Hippocampal formation (tissue), 2 donors: ENCODE data around the gene RFC2.
"Not testable (repeated sequence)": the region's sequence is repeated elsewhere in the genome, so short reads cannot be mapped to it uniquely, and the experiment has no call there.

Experiments
- DNase-seq, 2 donors: peaks; one replicate each; lab custom pipeline; 2025; lab: John Stamatoyannopoulos, UW

The RFC2 gene

DNA sequence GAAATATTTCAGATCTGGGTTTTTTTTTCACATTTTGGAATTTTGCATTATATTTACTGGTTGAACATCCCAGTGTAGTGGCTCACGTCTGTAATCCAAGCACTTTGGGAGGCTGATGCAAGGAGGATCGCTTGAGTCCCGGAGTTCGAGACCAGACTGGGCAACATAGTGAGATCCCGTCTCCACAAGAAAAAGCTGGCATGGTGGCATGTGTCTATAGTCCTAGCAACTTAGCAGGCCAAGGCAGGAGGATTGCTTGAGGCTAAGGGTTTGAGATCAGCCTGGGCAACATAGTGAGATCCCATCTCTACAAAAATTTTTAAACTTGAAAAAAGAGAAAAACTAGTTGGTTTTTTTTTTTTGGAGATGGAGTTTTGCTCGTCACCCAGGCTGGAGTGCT is 6.0 kb downstream of the RFC2 start:
- no peak for DNase-seq

DNA sequence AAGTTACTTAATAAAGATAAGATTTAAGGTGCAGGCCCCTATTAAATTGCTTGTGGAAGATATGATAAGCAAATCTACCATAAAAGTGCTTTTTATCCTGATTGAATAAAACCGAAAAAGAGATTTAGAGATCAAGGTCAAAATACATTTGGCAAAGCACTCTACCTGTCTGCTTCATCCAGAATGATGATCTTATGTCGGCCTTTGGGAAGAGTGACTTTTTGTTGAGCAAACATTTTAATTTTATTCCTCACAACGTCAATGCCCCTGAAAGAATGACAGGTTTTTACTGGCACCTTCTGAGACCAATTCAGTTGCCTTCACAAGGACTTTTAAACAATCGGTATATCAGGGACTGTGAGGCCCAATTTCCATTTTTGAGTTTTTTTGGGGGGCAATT is 7.7 kb downstream of the RFC2 start:
- no peak for DNase-seq

DNA sequence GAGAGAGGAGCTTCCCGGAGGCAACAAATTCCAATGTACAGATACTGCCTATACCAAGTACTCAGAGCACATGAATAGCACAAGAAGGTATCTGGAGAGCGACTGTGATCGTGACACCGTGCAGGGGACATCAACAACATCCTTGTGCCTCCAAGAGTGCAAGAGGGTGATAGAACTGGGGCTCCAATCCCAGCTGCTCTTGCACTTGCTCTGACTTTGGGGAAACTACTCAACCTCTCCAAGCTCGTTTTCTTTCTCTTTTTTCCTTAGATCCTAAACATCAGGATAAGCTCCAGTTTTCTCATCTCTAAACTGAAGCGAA is 12.1 kb downstream of the RFC2 start:
- DNase-seq = no peak

DNA sequence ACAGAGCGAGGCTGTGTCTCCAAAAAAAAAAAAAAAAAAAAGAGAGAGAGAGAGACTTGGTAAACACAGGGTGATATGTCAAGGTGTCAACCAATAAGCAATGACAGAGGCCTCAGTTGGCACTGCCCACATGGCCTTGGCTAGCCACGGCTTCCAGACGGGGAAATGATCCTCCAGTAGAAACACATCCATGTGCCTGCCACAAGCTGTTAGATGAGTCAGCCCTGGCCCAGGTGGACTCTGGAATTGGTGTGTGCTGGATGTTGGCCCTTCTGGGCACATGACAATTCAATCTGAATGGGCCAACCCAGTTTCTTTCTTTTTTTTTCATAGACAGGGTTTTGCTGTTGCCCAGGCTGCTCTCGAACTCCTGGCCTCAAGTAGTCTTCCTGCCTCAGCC is 13.7 kb downstream of the RFC2 start:
- no peak for DNase-seq

DNA sequence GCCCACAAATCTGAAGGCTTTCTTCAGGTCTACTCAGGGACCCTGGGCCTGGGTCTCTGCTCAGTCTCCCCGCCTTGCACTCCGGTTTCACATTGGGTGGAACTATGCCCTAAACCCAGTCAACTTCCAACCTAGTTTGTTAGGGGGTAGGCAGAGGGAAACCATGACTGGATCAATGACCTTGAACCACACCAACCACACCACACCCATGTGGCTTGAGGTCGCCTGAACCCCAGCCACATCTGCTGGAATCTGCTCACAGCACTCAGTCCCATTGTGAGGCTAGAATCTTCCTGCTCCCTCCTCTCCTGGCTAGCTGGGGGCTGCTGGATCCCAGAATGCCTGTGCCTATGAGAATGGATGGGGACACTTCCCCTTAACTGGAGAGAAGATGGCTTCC is 17.9 kb downstream of the RFC2 start:
- DNase-seq = no peak

DNA sequence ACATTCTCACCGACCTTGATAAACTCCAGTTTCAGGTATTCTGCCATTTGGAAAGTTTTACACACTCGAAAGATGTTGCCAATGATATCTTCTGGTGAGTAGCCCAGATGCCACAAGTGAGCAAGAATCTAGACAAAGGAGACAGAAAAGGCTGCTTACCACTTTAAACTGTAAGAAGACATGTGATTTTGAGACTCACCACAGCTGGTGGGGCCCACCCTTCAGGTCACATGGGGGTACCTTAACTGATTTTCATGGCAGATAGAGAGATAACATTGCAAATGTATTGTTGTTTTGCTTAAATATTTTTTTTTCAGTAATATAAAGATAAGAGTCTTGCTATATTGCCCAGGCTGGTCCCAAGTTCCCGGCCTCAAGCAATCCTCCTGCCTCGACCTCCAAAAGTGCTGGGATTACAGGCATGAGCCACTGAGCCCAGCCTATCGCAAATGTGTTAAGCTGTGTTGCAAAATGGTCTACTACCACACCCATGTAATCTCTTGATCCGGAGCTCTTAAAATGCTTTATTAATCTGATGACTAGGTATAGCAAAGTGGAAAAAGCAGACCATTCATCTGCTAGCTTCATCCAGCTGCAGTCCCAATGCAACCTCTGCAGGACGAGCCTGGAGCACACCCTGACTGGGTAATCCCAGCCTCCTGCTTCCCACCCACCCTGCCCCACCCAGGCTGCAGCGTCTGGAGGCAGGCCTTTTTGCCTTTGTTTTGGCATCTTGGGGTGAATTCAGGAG is 18.5 kb downstream of the RFC2 start:
- DNase-seq = no peak

DNA sequence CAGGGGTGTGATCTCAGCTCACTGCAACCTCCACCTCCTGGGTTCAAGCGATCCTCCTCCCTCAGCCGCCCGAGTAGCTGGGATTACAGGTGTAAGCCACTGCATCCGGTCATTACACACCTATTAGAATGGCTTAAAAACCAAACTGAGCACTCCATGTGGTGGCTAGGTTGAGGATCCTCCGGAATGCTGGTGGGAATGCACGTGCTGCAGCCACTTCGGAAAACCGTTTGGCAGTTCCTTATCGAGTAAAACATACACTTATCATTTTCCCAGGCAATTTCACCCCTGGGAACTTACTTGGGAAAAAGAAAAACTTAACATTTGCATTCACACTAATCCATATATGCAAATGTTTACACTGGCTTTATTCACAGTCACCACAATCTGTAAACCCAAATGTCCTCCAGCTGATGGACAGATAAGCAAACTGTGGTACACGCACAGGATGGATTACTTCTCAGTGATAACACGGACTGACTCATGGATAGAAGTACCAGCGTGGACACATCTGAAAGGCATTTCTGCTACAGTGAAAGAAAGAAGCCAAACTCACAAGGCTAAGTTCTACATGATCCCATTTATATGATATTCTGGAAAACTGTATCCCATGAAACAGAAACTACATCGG is 20.4 kb downstream of the RFC2 start:
- no peak for DNase-seq

DNA sequence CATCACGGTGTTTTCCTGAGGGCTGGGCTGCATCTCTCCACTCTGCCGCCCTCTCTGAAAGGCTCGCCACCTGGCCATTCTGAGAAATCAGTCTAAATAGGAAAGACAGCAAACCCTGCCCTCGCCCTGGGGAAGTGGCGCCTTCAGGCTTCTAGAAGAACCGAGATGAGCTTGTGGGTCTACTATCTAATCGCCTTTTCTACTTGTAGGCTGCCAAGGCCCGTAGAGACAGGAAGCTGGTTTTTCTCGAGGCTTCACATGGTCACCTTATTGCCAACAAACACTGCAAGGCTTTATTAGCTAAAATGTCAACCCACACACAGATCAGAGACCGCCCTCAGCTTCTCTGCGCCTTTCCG is 23.0 kb downstream of the RFC2 start:
- DNase-seq = peak in 1 of 2 donors; percentile 9

DNA sequence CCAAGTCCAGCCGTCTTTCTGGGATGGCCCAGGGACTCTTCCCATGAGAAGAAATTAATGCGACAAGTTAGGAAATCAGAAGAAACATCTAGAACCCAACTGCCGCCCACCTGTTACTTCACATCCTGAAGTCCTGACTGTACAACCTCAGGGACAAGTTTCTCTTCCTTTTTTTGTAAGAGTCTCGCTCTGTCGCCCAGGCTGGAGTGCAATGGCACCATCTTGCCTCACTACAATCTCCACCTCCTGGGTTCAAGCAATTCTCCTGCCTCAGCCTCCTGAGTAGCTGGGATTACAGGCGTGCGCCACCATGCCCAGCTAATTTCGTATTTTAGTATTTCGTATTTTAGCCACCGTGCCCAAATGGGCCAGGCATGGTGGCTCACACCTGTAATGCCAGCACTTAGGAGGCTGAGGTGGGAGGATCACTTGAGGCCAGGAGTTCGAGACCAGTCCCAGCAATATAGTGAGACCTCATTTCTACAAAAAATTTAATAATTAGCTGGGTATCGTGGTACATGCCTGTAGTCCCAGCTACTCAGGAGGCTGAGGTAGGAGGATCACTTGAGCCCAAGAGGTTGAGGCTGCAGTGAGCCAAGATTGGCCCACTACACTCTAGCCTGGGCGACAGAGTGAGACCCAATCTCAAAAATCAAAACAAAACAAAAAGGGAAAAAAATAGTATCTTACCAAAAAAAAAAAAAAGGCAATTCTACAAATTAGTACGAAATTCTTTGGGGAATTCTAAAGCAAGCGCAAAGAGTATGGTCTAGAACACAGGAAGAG is 23.6 kb downstream of the RFC2 start:
- no peak for DNase-seq

DNA sequence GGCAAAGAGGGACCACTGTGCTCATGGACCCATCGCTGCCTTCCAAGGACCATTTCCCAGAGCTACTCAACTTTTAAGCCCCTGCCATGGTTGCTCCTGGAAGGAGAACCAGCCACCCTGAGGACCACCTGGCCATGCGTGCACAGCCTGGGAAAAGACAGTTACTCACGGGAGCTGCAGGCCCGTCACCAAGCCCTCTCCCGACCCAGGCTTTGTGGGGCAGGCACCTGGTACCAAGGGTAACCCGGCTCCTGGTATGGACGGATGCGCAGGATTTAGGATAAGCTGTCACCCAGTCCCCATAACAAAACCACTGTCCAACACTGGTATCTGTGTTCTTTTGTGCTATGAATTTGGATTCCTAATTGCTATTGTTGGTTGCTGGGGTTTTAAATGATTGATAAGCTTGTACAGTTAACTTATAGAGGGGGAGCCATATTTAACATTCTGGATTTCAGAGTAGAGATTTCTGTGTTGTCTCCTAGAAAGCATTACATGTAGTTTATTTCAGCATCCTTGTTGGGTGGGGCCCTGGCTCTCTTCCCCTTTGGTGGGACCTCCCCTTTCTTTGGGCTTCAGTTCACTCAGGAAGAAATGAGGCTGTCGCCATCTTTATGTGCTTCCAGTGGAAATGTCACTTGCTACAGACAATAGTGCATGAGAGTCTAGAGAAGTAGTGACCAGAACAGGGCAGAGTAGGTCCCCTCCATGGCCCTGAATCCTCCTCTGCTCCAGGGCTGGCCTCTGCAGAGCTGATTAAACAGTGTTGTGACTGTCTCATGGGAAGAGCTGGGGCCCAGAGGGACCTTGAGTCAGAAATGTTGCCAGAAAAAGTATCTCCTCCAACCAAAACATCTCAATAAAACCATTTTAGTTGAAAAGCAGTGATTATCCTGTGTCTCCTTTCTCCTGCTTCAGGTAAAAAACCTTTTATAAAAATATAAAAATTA is 25.0 kb downstream of the RFC2 start:
- DNase-seq = no peak

DNA sequence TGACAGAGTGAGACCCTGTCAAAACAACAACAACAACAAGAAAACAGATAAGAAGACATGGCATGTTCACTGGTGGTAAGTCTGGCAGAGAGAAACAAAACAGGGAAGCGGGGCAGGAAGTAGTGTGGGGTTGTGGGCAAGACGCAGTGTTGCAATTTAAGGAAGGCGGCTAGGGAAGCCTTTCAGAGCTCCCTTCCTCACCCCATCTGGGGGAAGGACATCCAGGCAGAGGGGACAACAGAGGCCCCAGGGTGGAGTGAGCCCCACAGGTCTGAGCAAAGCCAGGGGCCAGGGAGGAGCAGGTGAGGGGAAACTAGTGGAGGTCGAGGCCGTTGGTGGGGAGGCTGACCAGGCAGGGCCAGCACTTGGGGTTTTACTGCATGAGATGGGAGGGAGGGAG is 27.6 kb downstream of the RFC2 start:
- peak in 1 of 2 donors; percentile 15 for DNase-seq

DNA sequence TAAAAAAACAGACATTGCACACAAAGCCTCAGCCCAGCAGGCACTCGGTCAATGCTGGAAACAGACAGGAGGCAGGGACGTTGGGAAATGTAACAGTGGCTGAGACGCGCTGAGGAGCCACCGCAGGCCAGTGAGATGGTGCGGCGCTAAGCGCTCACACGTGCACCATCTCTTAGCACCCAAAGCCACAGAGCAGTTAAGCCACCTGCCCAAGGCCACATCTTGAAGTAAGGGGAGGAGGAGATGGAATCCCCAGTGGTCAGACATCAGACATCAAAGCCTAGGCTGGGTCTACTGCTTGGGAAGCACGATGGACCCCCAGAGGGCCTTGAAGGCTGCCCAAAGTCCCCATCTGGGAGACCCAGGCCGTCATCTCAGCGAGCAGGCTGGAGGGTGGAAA is 28.8 kb downstream of the RFC2 start:
- no peak for DNase-seq

DNA sequence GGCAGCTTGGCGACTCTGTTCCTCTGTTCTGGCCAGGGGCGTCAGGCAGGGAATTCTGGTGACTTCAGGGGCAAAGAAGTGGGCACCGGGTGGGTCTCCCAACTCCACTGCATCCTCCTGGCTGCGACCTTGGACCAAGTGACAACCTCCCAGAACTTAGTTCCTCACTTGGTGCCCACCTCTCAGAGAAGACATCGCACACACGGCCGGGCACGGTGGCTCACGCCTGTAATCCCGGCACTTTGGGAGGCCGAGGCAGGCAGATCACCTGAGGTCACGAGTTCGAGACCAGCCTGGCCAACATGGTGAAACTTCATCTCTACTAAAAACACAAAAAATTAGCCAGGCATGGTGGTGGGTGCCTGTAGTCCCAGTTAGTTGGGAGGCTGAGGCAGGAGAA is 29.3 kb downstream of the RFC2 start:
- DNase-seq = not testable (repeated sequence)

DNA sequence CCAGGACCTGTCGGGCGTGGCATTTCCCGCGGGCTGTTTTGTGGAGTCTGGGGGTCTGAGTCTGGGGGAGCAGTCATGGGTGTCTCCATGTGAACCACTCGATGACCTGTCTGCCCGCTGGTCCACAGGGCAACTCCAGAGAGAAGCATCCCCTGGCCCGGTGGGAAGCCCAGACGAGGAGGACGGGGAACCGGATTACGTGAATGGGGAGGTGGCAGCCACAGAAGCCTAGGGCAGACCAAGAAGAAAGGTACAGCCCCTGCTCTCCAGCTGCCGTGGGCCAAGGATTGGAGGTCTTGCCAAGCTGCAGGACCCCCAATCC is 29.7 kb downstream of the RFC2 start:
- DNase-seq = no peak

DNA sequence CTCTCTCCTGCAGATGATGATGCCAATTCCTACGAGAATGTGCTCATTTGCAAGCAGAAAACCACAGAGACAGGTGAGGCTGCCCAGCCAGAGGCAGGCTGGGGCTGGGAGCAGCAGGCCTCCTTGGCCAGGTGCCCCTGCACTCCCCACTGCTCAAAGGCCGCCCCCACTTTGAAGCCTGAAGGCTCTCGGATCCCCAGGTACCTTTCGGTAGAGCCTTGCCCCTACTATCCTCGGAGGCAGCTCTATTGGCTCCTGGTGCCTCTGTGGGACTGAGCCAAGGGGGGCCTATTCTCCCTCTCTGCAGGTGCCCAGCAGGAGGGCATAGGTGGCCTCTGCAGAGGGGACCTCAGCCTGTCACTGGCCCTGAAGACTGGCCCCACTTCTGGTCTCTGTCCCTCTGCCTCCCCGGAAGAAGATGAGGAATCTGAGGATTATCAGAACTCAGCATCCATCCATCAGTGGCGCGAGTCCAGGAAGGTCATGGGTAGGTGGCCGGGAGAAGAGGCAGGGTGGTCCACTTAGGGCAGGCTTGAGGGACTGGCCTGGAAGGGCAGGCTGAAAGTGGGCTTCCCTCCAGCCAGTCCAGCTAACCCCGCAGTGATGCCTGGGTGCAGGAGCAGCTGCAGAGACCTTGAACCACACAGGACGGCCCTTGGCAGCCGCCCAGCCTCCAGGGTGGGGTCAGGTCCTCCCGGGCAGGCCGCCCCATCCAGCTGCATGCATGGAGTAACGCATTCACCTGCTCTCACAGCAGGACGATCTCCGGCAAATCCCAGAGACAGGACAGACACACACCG is 30.3 kb downstream of the RFC2 start:
- DNase-seq = no peak

DNA sequence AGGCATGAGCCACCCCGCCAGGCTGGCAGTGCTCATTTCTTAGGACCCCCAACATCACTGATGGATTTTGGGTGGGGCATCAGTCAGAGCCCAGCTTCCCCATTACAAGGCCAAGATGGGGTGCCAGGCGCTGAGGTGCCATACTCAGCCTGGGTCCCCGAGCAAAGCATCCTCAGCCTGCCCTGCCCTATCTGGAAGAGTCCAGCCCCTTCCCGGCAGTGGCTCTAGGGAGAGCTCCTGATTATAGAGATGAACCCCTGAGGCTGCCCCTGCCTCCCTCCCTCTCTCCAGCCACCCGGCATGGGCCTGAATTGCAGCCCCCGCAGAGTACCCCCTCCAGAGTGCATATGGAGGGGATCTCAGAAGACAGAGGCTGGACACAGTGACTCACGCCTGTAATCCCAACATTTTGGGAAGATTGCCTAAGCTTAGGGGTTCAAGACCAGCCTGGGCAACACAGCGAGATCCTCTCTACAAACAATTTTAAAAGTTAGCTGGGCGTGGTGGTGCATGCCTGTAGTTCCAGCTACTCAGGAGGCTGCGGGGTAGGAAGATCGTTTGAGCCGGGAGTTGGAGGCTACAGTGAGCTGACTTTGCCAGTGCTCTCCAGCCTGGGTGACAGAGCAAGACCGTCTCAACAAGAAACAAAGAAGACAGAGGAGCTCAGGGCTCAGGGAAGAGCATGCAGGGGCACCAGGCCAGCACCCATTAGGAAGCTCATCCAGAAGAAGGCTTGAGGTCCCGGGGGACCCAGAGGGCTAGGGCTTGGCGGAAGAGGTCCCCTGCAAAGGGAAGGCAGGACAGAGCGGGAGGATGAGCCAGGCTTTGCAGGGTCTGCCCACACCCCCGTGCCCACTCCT is 31.1 kb downstream of the RFC2 start:
- no peak for DNase-seq

DNA sequence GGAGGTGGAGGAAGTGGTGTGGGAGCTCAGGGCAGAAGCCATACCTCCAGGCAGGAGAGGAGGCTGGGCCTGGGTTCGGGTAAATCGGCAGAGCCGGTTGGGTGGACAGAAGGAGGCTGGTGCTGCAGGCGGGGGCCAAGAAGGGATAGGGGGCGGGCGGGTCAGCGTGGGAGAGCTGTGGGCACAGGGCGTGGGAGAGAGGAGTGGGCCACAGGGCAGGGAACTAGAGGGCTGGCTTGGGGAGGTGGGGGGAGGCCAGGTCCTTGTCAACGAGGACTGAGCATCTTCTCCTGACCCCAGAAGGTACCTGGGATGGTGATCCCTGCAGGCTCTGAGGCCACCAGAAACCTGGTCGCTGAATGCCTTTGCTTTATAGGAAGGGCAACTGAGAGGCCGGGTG is 32.5 kb downstream of the RFC2 start:
- no peak for DNase-seq

DNA sequence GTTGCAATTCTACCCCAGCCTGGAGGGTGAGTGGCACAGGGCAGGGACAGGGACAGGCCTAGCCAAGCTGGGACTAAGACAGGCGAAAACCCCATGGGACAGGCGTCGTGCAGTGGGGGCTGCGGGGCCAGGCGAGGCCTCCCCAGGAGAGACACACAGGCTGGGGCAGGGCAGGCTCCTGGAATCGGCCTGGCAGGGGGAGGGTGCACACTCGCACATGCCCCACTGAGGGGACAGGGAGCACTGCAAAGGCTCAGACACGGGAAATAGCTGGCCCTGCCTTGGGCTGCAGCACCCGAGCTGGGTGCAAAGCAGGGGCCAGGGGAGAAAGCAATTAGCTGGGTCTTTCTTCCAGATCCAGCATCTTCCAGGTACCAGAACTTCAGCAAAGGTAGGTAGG is 34.0 kb downstream of the RFC2 start:
- DNase-seq = no peak

DNA sequence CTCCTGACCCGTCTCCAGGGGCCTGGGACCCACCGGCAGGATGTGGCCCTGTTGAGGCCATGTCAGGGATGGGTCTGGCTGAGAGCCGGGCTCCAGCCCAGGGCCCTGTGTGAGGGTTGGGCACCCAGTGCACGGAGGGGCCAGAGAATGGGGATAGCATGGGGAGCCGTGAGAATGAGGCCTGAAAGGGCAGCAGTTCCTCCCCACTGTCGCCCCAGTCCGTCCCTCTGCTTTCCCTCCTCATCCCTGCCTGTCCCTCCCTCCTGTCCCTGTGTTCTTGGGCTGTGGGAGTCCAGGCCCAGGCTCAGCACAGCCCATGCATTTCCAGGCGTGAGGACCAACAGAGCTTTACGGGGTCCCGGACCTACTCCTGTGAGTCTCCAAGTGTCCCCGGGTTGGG is 34.8 kb downstream of the RFC2 start:
- no peak for DNase-seq

DNA sequence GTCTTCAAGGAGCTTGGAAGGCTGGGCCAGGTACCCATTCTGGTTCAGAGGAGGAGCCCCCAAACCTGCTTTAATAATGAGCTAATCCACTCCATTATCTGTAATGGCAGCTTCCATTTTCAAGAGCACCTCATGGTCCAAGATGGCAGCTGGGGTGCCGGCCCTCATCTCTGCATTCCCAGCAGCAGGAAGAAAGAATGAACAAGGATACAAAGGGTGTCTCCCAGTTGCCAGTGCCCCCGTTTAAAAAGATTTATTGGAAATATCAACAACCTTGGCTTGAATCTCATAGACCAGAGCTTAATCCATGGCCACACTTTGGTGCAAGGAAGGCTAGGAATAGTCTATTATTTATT is 35.9 kb downstream of the RFC2 start:
- DNase-seq = no peak
